Right kidney (tissue), 1 donor: ENCODE measurements around the gene LRMDA.
"Not testable (repeated sequence)": the region's sequence is repeated elsewhere in the genome, so short reads cannot be mapped to it uniquely, and the experiment has no call there.

ENCODE experiments used
- DNase-seq: peaks from one replicate; pipeline ENCODE4 v3.0.0-alpha.2; 2016

The LRMDA gene

DNA sequence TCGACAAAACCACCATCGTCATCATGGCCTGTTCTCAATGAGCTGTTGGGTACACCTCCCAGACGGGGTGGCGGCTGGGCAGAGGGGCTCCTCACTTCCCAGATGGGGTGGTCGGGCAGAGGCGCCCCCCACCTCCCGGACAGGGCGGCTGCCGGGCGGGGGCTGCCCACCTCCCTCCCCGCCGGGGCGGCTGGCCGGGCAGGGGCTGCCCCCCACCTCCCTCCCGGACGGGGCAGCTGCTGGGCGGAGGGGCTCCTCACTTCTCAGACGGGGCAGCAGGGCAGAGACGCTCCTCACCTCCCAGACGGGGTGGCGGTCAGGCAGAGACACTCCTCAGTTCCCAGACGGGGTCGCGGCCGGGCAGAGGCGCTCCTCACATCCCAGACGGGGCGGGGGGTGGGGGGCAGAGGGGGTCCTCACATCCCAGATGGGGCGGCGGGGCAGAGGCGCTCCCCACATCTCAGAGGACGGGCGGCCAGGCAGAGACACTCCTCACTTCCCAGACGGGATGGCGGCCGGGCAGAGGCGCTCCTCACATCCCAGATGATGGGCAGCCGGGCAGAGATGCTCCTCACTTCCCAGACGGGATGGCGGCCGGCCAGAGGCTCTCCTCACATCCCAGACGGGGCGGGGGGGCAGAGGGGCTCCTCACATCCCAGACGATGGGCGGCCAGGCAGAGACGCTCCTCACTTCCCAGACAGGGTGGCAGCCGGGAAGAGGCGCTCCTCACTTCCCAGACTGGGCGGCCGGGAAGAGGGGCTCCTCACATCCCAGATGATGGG, 318.9 kb downstream of the LRMDA start:
- DNase-seq = not testable (repeated sequence)

DNA sequence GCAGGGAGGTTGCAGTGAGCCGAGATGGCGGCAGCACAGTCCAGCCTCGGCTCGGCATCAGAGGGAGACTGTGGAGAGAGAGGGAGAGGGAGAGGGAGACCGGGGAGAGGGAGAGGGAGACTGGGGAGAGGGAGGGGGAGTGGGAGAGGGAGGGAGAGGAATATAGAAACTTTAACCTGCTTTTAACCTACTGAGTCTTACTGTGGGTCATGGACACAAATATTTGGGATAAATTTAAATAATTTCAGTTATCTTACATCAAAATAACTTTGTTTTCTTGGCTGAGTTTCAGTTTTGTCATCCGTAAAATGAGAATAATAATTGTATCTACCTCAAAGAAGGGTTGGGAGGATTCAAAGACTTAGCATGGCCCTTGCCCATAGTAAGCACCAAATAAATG, 319.8 kb downstream of the LRMDA start:
- no peak for DNase-seq

DNA sequence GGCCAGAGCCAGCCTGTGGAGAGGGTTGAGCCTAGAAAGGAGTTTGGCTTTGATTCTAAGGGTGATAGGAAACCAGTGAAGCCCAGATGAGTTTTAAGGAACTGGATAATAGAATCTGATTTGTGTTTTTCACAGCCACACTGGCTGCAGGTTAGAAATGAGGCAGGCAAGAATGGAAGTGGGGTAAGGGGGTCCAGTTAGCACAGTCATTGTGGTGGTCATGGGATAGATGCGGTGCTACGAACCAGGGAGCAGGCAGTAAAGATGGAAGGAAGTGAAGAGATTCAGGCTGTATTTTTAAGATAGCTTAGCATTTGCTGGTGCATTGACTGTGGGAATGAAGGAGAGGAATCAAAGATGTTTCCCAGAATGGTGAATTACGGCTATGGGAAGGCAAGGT, 322.2 kb downstream of the LRMDA start:
- no peak for DNase-seq

DNA sequence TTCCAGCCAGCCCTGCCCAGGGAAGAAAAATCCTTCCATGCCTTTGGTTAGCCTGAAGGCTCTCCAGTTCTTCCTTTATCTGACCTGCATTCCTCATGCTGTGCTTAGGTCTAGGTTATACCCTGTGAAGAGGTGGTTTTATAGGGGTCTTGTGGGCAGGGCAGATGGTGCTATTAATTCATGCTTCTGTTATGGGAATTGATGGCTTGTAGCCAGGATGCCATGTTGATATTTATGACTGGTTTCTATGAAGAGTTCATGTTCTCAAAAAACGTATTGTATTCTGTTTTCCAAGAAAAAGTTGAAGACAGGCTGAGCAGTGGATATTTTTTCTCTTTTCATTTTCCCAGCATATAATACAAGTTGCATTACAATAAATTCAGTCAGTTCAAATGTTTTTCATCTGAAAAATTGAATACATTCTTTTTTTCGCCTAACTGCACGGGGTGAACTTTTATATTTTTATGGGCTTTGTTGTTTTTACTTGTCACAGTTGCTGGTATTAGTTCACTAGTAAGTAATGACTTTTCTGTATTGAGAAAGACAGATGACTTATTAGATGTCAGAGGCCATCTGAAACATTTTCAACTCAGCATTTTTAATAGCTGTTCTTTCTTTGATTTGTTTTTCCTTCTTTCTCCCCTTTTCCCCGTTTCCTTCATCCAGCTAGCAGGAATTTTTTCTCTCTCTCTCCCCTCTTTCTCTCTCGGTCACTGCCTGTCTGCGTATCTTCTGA, 322.8 kb downstream of the LRMDA start:
- DNase-seq = no peak

DNA sequence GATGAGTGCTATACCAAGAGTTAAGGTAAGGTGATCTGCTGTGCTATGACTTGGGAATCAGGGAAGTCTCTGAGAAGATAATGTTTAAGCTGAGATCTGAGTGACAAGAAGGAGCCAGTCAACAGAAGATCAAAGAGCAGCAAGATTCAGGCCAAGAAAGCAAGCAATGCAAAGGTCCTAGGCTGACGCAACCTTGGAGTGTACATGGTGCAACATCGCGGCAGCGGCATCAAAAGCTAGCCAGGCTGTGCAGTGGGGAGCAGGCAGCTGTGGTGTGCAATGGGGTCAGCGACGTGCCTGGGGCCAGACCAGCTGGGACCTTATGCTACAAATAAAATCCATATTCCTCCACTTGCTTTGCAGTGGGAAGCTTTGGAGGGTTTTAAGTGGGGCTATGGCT, 324.1 kb downstream of the LRMDA start:
- DNase-seq = no peak

DNA sequence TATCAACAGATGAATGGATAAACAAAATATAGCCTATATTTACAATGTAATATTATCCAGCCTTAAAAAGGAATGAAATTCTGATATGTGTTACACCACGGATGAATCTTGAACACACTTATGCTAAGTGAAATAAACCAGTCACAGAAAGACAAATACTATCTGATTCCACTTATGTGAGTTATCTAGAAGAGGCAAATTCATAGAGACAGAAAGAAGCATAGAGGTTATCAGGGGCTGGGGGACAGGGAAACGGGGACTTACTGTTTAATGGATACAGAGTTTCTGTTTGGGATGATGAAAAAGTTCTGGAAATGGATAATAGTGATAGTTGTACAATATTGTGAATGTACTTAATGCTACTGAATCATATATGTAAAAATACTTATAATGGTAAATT, 329.9 kb downstream of the LRMDA start:
- no peak for DNase-seq

DNA sequence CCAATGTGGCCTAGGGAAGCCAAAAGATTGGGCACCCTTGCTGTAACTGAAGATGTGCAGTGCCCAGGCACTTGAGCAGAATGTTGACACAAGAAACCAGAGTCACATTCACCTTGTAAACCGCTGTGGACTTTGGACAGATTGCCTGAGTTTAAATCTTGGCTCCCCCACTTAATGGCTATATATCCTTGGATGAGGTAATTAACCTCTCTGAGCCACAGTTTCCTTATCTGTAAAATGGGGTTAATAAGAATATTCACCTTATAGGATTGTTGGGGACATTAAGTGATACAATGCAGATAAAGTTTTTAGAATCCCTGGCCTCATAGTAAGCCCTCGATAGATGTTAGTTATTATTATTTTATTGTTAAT, 331.0 kb downstream of the LRMDA start:
- DNase-seq = no peak

DNA sequence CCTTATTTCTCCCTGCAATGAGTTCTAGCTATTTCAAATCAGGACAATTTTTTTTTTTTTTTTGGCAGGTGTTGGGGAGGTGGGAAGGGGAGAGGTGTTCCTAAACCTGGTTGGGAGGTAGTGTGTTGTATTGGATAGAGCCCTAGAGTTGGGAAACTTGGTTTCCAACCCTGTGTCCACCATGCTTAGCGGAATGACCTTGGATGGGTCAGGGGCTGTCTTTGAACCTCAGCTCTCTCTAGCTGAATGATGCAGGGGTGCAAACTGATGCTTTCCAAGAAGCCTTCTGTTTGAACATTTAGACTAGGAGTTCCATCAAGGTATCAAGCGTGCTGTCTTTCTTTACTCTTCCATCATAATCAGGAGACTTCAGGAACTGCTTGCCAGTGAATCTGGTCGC, 332.2 kb downstream of the LRMDA start:
- DNase-seq = no peak

DNA sequence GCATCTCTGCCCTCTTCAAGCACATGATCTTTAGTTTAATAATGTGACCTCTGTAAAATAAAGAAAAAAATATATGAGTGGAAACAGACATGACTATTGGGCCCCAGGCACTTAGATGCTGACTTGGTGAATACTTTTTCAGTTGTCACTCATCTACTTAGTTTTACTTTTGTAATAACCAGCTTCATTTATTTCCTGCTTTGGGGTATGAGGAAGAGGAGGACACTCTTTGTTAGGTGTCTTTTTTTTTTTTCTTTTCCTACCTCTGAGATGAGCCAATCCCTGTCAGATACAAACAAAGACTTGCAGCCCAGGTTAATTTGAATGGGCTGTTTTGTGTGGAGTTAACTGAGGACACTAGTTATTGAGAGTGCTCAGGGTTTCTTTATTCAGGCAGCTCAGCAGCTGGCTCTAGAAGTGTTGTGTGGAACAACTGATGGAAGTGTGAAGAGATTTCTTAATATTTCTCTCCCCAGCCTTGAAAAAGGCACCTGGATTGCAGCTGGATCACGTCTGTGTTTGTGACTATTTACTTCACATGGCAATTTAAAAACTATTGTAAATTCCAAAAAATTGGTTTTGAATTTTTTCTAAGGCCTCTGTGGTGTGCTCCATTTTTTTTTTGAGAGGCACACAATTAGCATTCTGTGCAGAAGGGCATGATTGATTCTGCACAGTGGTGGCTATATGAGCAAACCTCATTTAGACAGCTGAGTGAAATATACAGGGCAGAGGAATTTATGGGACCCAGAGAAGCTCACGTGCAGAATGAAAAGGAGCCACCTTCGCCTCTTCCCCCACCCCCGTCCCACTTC, 333.8 kb downstream of the LRMDA start:
- DNase-seq = no peak

DNA sequence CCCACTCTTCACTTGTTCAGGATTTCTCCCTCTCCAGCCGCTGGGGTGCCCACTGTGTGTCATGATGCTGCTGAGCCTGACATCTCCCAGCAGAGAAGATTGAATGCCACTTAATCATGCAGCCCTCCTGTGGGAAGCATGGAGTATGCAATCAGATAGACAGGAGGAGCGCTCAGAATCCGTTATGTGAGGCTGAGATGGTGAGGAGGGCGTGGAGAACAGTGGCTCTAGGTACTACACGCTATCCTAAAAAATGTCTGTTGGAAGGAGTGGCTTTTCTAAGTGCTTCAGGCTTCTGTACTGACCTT, 334.3 kb downstream of the LRMDA start:
- DNase-seq = no peak

DNA sequence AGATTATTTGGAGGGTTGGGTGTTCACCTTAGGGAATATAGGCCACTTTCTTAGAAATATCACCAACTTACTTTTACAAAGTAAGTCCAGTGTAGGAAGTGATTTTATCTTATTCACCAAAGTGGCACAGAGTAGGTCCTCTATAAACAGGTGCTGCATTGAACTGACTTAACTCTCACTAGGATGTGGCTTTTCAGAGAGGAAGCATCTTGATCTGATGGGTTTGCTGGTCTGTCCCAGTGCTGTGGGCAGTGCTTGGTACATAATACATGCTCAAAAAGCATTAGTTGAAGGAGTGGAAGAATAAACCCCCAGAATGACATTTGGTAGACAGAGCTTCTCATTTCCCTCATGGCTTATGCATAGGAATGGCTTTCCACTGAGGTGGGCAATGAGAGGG, 334.7 kb downstream of the LRMDA start:
- no peak for DNase-seq

DNA sequence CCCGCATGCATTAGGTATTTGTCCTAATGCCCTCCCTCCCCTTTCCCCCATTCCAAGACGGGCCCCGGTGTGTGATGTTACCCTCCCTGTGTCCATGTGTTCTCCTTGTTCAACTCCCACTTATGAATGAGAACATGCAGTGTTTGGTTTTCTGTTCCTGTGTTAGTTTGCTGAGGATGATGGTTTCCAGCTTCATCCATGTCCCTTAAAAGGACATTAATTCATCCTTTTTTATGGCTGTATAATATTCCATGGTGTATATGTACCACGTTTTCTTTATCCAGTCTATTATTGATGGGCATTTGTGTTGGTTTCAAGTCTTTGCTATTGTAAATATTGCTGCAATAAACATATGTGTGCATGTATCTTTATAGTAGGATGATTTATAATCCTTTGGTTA, 335.3 kb downstream of the LRMDA start:
- DNase-seq = not testable (repeated sequence)

DNA sequence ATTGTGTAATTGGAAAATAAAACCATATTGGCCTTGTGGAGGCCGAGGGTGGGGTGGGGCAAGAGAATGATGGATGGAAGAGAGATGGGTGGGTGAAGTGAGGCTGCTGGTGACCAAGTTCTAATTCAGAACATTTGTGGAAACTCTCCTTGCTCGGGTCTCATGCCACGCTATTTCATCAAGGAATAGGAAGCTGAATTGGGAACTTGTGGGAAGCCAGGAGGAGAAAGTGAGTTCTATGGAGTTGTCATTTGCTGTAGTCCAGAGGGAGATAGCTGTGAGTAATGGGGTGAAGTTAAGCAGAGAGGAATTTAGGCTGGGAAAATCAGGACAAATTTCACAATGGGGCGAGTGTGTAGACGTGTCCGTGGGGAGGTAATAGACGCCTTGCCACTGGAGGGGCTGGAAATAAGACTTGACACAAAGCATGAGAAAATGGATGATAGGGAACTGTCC, 339.2 kb downstream of the LRMDA start:
- DNase-seq = no peak

DNA sequence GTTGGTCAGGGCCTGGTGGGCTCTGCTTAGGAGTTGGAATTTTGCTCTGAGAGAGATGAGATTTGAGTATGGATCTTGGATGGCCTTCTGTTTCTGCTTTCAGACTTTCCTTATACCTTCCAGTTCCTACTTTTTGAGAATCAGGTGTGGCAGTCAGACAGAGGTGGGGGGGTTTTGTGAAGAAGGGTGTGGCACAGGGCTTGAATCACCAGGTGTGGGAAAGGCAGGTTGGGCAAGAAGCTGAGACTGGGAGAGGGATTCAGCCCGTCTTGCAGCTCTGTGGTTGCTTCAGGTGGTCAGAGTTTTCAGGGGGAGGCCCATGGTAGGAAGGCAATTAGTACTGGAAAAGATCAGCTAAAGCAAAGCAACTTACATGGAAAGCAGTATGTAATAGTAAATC, 340.2 kb downstream of the LRMDA start:
- DNase-seq = no peak

DNA sequence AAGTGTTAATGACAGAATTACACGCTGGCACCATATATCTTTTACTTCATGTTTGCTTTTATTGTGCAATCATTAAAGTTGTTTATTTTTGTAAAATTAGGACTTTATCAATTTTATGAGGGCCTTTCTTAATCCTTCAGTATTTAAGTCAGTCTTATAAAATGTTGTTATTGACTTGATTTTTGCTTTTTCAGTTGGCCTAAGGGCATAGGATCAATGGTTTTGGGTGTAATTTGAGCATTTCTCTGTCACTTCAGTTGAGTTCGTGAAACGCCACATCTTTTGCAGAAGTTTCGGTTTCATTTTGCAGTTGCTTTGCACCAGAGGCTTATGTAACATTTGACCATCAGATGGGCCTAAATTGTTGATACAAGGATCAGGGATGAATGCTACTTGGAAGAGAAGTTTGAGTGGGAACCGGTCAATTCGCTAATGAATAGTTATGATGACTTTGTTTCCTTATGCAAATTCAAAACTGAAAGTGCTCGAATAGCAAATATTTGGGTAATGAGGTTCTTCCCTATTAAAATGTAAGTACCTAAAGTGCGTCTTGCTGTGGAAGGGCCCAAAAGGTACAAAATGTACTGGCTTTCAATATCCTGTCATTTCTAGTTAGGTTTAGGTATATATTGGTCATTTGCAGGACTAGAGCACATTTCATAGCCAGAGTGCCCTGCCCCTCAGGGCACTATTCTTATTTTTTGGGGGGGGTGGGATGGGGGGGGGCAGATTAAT, 340.9 kb downstream of the LRMDA start:
- no peak for DNase-seq

DNA sequence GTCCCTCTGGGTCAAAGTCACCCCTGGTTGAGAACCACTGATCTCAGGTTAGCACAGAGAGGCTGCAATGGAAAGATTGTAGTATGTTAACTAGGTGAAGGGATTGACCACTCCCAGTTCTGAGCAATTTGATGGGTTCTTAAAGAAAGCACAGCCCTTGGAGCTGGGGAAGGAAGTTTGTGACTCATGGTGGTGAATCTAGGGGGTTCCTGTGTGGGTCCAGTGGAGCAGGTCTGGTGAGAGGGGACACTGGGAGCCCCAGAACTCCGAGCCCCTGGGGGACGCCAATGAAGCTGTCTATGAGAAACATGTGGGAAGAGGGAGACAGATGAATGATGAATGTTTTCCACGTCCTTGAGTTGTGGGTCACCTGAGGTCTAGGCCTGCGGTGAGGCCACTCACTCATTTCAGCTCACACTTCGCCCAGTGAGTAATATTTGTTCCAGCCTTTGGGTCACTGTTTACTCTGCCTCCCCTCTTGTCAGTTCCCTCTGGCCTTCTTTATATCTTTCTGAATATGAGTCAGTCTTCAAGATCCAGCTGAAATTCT, 341.9 kb downstream of the LRMDA start:
- DNase-seq = no peak

DNA sequence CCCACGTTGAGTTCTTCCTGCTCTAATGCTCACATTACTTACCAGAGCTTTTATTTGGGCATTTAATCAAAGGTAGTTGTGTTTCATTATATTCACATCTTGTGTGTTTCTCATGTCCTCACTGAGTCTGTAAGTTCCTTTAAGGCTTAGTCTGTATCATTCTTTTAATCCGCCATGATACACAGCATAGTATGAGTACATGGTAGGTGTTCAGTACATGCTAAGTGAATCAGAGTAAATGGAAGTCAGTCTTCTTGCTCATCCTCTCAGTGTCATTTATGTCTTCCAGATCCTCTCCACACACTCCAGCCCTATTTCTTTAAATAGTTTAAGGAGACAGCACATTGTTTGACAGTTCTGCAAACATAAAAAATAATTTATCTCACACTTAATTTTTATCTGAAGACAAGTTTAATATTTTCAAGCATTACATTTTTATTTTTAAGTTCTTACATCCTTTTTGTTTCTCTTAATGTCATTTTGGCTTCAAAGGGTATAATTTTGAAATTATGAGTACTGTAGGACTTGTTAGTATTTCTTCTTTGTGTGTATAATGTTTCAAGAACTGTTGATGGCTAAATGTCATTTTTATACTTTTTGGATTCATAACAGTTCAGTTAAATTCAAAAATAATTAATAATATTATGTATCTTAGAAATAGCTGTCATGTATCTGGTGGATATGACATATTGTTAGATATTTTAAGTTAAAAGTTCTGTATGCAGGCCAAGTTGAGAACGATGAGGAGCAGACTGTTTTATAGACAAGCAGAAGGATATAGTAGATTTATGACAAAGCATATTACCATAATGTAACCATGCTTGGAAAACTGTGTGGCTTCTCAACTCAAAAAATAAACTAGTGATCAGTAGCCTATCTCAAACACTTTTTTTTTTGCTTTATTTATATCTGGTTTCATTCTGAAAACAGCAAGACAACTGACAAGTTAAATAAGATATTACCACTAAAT, 342.7 kb downstream of the LRMDA start:
- no peak for DNase-seq

DNA sequence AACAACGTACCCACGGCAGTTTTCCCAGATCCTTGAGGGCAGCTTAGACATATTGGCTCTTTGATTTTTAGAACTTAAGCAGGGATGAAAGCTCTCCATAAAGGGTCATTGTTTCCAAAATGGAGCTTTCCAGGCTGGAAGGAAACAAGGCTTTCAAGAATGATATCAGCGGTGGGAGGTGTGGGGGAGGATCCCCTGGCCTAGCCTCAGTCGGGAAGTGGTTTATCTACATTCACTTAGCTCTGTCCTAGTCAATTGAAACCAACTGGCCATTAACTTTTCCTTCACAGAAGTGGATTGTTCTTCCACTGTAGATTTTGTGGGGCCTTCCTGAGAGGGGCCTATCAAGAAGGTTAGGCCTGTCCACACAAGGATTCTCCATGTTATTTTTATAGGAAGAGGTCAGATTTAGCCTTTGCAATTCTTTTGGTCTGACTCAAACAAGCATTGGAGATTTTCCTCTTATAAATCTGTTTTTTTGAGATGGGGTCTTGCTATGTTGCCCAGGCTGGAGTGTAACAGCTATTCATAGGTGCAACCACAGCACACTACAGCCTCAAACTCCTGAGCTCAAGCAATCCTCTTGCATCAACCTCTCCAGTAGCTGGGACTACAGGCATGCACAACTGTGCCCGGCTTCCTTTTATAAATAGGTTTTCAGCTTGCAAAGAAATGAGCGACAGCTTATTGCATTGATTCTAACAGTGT, 343.5 kb downstream of the LRMDA start:
- no peak for DNase-seq

DNA sequence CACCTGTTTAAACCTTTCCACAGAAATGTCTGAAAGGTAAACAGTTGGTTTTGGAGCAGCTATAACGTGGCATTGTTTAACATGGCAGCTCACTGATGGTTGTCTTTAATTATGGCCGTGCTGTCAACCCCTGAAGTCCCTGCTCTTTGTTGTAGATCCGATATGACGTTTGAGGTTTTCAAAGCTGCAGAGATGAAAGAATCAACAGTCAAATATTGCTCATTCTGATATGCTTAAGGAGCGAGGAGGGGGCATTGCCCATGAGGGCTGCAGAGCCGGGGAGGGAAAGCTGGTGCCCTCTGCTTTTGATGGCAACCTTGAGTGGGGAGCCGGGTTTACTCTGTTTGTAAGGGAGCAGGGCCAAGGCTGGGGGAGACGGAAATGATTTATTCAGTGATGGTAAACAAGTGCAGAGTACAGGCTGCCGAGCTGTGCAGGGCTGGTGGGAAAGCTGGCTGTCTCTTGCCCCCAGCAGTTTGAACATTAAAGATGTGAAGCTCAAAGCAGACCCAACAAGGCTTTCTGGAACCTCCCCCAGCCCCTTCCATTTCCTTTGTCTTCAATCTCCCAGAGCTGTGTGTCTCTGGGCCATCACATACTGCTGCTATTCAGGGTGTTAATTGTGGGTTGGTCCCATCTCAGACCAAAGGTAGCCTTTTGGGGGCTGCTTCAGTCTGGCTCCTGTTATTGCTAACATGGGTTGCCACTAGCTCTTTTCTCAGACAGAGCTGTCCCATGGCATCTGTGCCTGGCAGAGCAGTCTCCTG, 345.5 kb downstream of the LRMDA start:
- DNase-seq = no peak

DNA sequence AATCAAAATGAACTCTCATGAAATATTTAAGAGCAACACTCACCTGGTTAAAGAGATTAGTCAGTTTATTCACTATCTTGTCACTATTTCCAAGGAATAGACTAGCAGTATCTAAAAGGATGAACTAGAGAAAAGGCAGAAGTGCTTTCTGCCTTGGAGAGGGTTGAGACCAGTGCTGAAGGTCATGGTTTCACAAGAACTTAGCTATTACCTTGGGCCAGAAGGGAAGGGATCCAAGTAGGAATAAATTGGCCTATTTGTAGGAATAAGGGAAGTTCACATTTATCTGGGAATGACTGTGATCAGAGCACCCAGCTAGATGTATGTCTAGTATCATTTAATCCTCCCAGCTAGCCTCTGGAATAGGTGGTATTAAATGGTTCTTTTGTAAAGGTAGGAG, 347.2 kb downstream of the LRMDA start:
- no peak for DNase-seq
